Effector CD8-positive, alpha-beta T cell (primary cell): Measurements from ENCODE around the gene DSCAM.
"Not testable (repeated sequence)": the region's sequence is repeated elsewhere in the genome, so short reads cannot be mapped to it uniquely, and the experiment has no call there.

Experiments used
- DNase-seq: peaks from one replicate; lab custom pipeline; 2025; lab: John Stamatoyannopoulos, UW

DSCAM gene

DNA sequence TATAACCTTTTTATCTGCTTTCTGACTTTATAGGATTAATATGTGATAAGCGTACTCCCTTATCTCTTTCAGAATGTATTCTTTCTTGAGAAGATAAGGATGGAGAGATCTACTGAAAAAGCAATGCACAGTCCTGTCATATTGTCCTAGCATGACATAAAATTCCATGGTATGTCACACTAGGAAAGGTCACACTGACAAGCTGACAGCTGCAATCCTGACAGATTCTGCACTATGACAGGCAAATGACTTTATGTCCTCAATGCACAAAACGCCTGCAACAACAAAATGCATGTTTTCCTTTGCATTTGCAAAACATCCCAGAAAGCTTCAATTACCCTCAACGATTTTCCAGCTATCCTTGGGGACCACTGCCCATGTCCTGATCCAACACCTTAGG lies 393.8 kb downstream of the DSCAM start:
- no peak for DNase-seq

DNA sequence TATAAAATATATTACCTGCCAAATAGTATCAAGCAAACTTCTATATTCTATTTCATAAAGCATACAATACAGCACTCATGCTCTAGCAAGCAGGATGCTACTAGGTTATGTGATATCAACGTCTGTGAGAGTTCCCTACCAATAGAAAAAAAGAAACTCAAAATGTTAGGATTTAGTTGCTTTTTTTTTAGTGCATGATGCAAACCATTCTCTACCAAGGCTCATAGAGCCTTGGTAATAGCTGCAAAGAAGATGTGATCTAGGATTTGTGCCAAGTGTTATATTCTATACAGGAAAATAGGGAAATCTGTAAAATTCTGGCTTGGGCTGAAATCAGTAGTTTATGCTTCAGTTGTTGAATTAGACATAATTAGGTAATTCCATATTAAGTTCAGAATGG lies 394.4 kb downstream of the DSCAM start:
- DNase-seq: no peak

DNA sequence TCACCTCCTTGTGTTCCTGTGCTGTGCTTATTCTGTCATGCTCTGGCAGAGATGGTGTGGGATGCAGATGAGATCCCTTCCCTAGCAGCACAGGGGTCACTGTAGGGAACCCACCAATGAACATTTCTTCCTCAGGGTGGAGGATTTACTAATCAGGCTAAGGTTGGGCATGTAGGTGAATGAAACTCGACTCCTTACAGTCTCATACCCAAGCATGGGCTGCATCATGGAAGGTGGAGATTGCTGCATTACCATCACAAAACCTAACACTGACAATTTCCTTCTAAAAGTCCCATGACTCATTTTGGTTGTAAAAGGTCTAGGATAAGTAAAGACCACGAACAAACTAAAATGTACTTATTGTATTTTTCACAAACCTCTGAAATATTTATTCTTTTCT lies 399.9 kb downstream of the DSCAM start:
- no peak for DNase-seq

DNA sequence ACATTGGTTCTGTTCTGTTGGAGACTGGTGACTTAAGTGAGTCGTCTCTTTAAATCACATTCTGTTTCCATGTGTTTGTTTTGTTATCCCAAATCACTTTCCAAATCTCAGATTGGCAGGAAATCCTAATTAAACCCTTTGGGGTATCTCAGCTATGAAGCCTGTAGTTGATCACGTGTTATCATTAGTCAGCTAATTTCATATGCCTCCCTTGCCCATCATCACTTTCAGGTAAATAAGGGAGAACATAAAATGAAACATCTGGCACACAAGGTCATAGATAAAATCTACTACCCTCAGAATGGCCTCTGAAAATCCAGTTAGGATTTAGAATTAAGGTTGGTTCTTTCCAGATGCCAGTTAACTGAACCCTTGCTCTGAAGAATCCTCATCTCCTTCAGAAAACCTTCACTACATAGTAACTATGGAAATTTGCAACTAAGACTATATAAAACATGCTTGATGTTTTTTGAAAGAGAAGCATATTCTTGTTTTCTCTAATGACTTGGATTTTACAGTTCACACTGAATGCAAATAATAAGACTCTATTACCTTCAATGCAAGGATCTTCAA lies 401.5 kb downstream of the DSCAM start:
- no peak for DNase-seq

DNA sequence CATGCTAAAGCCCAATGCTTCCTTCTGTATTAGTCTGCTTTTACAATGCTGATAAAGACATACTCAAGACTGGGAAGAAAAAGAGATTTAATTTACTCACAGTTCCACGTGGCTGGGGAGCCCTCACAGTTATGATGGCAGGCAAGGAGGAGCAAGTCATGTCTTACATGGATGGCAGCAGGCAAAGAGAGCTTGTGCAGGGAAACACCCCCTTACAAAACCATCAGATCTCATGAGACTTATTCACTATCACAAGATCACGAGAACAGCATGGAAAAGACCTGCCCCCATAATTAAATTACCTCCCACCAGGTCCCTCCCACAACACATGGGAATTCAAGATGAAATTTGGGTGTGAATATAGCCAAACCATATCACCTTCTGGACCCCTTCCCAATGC lies 407.4 kb downstream of the DSCAM start:
- not testable (repeated sequence) for DNase-seq

DNA sequence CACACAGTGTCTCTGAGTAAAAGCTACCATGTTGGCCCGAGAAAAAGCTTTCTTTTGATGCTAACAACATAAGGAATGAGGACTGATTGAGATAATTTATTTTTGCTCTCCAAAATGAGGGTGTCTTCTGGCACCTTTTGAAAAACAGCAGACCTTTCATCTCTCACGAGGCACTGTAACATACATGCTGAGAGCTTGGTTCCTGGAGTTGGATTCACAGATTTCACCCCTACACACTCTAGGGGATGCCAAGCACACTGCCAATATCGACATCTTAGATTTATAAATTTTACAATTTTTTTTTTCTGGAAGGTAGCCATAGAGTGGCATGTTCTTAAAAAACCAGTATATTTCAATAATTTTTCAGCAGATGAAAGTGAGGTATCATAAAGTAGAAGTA lies 408.3 kb downstream of the DSCAM start:
- DNase-seq: no peak

DNA sequence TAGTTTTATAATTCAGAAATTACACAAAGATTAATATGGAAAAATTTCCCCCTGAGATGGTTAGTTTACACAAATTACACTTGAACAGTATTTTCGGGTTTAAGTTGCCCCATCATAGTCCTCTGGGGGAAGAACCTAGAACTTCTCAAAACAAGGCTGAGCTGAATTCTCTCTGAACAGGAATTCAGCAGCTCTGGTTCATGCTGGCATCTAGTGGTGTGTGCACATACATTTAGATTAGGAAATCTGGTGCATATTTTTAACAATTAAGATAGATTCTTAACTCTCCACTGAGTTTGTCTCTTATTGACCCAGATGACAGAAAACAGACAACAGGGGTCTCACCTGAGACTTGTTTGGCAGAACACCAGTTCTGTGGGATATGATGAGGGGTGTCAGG lies 410.7 kb downstream of the DSCAM start:
- DNase-seq: no peak

DNA sequence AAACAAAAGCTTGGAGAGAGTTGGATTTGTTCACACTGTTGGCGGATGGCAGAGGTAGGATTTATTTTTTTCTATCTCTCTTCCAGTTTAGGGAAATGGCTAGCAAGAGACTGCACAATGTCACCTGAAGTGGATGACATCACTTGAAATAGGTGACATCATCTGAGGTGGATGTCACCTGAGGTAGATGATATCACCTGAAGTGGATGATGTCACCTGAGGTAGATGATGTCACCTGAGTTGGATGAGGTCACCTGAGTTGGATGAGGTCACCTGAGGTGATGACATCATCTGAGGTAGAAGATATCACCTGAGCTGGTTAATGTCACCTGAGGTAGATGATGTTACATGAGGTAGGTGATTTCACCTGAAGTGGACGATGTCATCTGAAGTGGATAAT lies 413.4 kb downstream of the DSCAM start:
- no peak for DNase-seq

DNA sequence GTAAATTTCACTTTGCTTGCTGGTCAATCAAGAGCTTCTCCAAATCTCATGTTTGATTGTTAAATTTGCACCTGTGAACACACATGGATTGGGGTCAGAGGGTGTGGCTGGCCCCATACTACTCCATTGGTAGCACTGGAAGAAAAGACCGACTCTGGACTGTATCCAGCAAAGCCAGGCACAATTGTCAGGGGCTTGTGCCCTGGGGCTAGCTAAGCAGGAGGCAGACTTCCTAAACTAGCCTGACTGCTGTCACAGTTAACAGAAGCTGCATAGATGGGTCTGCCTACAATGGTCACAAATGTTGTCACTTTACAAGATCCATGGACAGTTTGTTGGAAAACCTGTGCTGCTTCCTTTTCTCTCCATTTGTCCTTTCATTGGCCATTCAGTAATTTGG lies 421.0 kb downstream of the DSCAM start:
- DNase-seq: no peak

DNA sequence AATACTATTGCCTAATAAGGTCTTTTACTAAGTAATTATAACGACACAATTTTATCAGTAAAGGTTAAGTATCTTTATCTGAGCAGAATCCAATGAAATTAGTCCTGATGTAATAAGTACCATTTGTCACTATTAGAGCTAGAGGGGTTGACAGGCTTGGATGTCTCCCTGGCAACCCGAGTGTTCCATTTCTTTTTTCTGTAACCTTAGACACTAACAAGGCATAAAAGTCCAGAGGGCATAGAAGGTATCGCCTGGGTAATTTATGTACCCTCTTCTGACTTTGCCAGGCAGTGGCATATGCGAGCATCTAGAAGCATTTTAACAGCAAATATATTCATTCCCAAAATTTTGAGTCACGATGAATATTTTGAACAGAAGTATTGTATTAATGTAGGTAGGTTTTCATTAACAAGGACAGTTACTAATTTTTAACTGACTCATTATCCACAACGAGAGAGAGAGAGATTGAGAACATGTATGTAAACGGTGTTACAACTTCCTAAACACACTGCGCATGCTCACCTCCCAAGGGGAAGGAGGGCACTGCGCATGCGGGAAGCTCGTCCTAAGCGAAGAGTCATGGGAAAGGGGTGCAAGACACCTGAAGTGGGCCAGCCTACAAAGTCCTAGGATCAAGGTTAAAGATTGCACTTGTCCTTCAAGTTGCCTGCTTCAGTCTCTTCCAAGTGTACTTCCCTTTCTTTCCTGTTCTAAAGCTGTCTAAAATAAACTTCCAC lies 423.9 kb downstream of the DSCAM start:
- no peak for DNase-seq

DNA sequence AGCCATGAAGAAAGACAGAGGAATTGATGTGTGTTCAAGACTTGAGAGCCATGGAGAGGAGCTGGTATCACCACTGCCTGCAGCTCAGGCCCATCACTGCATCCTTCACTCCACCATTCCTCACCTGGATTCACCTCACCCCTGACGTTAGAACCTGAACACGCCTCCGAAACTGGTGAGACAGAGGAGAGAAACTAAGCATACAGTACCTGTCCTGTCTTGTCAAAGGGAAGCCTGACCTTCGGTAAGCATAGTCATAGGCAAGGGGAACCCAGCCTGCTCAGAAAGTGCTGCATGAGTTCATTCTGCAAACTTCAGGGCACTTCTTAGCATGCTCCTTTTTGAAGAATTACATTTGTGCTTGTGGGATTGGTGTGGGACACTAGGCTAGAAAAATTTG lies 425.8 kb downstream of the DSCAM start:
- DNase-seq: no peak

DNA sequence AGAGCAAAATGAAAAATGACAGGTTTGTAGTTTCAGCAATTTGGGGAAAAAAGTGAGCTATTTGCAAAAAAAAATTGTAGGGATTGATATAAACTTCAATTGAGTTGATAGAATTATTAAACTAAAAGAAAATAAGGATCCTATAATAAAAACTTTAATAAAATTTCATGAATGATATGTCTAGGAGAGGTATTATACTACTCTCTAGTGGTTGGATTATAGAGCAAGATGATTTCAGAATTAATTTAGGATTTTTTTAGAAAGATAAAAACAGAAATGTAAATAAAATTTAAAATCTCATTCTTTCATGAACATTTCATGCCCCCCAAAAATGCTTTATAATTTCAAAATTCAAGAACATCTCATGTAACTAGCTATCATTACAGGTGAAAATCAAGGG lies 430.4 kb downstream of the DSCAM start:
- no peak for DNase-seq

DNA sequence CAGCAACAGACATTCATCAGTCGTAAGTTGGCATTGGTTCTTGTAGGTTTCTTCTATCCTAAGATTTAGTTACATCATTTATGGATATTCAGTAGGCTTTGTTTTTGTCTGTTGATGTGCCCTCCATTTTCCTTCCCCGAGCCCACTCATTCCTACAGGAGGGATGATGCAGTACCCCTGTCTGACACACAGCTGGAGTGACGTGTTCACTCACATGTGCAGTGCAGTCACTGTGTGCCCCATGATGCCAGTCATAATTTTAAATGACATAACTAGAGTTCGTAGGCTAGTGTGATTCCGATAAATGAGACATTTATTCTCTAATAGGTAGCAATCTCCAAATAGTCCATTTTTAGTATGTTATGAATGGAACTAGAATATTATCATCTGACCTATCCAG lies 438.4 kb downstream of the DSCAM start:
- no peak for DNase-seq

DNA sequence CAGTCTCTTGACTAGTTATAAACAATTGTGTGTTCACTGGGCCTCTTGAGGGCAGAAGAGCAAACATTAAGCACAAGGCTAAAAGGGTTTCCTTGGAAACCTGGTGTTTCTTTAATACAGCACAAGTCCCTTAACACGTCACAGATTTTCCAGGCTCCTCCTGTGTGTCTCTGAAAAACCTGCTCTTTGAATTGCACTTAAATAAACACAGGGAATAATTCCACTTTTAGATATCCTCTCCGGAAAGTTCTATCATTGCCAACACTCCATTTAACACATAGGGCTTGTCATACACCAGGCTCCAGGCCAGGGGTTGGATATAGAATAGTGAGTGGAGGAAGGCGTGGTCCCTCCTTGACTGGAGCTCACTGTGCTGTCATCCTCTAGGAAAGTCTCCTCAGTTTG lies 442.6 kb downstream of the DSCAM start:
- DNase-seq: no peak

DNA sequence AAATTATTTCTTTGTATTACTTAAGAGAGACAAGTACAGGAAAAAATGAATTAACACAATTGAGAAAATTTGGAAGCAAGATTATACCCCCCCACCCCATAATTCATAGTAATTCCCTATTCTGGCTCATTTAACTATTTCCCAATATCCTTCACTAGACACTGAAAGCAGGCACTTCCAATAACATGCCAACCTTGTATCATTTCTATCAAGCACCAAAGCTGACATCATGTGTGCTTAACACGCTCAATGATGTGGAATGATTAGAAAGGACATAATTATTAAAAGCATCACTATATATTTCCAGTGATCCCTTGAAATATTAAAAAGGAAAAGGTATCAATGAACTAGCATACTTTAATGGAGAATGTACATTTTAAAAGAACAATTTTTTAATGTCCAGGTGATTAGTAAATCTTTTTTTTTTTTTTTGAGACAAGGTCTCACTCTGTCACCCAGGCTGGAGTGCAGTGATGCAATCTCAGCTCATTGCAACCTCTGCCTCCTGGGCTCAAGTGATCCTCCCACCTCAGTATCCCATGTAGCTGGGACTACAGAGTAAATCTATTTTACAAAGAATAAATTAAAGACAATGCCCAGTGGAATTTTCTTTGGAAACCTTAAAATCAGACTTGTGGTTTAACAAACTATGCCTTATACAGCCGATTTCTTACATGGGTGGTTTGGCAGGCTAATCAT lies 443.9 kb downstream of the DSCAM start:
- DNase-seq: no peak

DNA sequence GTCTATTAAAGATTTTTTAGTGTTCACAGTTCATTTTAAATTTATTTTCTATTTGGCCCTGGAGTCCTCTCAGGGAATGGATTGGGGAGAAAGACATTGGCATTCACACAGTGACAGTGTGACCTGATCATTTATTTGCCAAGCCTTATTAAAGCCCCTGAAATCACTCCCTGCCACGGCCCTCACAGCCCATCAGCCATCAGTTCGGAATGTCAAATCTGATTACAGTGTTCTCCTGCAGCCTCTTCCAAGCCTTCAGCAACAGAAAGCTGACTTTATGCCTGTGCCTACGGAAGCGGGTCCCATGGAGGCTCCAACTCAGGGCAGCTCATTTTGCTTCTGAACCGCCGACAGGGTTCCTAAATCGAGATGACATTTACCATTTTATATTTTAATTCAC lies 451.2 kb downstream of the DSCAM start:
- no peak for DNase-seq

DNA sequence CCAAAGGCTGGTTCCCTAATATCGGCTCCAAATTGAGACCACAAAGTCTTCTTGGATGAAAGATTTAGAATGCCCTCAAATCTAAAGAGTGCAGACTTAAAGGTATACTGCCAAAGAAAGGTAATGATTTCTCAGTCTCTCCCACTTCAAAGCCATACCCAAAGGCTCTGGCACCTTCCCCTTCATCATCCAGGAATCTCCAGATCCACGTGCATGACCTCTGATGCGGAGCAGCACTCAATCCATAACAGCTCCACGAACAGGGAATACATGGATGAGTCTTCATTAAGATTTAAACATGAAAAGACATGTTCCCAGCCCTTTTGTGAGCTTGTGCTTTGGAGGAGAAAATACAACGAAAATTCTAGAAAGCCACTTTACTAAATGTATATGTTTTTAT lies 453.9 kb downstream of the DSCAM start:
- DNase-seq: no peak

DNA sequence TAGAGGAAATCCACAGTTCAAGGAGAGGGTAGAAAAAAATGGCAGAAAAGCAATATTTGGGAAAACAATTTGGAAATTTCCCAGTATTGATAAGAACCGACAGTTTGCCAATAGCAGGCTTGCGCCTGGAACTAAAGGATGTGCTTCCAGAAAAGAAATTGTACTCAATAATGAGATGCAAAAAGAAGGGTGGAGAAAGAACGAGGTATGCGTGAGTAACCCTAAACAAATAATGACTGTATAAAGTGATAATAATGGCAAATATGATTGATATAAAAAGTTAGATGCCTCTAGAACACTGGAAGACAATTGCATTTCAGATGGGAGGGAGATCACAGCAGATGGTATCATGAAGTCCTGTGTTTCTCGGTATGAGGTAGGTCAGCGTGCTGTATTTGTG lies 458.9 kb downstream of the DSCAM start:
- no peak for DNase-seq

DNA sequence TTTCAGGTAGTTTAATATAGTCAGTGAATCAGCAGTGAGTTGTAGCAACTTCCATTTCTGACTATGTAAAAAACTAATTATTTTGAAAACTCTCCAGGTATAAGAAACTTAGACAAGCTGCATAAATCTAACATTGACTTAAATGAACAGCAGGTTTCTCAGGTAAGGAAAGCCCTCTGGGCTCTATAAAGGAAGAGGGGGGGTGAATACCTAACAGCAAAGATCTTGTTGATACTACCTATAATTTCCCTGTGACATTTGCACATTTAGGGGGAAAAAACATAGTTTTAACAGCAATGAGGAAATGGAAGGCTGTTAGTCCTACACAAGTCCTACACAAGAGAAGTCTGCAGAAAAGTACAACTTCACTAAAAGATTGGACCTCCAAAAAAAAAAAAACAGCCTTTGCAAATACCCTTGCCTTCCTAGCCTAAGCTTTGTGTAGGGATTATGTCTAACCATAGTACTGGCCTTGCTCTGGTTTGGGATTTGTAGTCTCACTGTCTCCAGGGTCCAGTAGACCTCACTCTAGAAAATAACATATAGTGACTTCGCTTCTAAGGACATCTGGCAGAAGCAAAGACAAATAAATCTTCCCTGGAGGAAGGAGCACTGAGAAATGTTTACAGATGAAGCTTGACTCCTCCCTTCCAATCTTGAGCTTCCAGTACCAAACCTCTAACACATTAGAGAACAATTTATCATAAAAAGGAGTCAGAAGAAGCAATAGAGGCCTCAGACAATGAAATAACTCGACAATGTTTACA lies 459.8 kb downstream of the DSCAM start:
- DNase-seq: no peak

DNA sequence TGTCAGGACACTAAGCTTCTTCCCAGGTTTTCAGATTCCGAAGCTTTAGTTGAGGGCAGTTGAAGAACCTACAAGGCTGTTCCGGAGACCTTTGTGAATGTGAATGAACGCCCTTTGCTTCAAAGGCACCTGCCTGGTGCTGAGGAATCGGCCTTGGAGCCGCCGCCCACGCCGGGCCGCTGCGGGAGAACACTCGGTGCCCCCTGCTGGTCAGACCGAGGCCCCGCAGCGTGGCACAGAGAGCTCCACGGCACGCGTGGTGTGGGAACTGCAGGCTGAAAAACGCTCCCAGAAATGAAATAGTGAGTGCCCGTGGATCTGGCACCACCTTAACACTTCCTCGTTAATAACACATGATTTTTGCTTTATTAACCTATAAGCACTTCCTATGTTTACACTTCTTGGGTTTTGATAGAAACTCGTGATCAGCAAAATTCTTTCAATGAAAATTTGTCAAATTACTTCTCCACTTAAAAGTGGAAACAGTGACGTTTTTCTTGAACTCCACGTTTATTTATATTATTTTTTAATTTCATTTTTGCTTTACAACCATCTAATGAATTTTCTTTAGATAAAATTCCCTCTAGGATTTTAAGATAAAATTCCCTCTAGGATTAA lies 460.6 kb downstream of the DSCAM start:
- no peak for DNase-seq

DNA sequence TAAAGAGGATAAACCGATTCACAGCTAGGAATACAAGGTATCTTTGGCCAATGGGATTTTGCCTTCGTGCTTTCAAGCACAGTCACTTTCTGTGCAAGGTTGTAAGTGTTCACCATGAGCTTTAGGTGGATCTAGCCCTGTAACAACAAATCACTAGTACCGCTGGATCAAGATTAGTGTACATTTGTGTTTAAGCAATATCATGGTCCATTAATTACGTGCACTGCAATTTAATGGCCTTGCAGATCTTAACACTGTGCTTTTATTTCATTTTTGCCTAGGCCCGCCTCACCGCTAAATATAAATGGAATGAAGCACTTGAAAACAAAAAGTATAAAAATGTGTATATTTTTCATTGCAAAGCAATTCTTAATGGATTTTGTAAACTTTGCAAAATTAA lies 461.1 kb downstream of the DSCAM start:
- no peak for DNase-seq

DNA sequence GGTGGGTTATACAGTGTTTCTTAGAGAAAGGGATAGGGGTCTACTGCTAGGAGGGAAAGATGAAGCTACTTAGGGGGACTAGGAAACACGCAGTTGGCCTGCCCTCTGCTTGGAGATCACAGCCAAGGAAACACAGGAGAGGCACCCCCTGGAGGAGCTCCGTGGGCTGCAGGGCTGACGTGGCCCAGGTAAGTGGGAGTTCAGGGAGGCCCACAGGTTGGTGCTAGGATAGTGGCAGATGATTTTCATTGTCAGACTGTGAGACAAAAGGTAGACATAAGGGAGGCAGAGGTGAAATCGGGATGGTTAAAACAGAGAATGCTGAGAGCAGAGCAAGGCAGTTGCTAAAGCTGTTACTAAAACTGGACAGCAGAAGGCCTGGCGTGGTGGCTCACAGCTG lies 463.0 kb downstream of the DSCAM start:
- DNase-seq: no peak
